Skin epidermis (tissue), 12 donors: ENCODE measurements around the gene FICD.

ENCODE experiments used
- H3K27ac ChIP-seq, 21 experiments: fragments of 200-600 bp; sonication (generic) in 11 of 21; one replicate each; pipeline ENCODE4 v1.5.0; 2020; ENCODE audit warnings: mild to moderate bottlenecking in 3 of 21, inconsistent platforms in 2 of 21, moderate library complexity in 2 of 21
- H3K4me3 ChIP-seq, 7 experiments: fragments of 200-600 bp; sonication (generic) in 2 of 7; one replicate each; pipeline ENCODE4 v1.5.0; 2020; ENCODE audit warnings: inconsistent platforms in 2 of 7, mild to moderate bottlenecking in 2 of 7, moderate library complexity in 1 of 7

The FICD gene

DNA sequence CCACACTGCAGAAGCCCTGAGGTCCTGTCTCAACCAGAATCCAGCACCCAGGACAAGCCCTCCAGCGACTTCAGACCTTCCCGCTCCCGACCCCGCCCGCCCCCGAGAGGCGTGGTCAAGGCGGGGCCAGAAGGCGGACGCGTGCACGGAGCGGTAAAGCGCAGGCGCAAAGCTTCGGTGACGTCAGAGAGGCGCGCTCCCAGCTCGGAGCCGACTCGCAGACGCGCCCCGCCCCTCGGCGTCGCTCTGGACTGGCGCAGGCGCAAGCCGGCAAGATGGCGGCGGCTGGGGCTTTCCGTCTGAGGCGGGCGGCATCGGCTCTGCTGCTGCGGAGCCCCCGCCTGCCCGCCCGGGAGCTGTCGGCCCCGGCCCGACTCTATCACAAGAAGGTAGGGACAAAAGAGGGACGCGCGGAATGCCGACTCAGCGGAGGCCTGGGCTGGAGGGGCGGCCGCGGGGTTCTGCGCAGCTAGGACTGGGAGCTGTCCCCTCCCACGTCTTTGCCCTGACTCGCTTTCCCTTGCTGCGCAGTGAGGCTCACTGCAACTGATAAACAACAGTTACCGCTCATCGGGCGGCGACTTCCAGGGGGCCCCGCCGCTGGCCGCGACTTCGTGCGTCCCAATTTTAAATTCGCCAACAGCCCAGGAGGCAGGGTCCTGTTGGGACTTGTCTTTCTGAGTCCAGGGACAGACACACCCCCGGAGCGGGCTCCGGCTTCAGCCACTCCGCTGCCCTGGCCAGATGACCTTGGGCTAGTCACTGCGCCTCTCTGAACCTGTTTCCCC lies 47.5 kb downstream of the FICD start, which contains the start of gene ISCU:
Gene ISCU, plus strand, starts transcription at position 249 of the 788 bp plus-strand sequence. Its CDS starts 27 bp downstream, at position 276.
- H3K4me3 ChIP-seq, result peak within 1 kb of the TSS; percentile 62 to 94 (median 88)
- peak within 1 kb of the TSS; percentile 69 to 97 (median 93) for H3K27ac ChIP-seq

DNA sequence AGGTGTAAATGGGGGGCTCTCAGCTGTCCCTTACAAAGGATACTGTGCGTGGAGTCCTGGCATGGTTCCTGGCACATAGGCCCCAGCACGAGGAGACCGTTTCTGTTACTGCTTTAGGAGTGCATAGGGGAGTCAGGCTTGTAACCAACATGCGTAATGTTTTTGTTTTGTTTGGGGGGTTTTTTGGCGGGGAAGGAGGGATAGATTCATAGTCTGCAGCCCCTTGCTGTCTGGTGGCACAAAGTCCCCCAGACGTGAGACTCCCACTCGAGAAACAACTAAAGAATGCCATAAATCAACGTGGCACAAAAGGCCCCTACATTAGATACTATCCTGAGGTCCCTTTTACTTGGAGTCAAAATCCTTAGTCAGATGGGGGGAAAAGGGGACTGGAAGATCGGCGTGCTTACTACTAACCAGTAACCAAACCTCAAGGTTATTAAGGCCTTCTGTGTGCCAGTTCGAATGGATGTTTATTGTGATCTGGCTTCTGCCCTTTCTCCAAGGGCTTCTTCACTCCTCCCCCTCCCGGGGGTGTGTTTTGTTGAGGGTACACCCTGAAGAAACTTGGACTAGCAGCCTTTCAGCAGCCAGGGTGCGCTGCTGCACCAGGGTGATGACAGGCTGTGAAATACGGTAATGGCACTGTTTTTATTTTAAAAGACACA lies 48.2 kb downstream of the FICD start:
- peak overlapping the region; percentile 62 to 94 (median 88) for H3K4me3 ChIP-seq
- H3K27ac ChIP-seq, result peak overlapping the region; percentile 36 to 97 (median 92)

DNA sequence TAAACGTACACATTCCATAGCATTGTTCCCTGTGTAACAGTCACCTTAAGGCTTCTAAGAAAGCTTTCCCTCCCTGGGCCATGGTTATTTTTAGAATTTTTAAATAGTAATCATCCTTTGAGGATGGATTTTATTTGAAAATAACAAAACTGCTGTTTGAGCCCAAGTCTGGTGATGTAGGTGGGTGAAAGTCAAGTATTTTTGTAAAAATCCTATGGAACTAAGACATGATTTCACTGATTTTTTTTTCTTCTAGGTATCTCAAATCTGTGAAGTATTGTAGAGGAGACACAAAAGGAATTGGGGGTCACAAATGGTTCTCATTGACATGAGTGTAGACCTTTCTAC lies 48.7 kb downstream of the FICD start:
- peak overlapping the region in 3 of 7 experiments; percentile 78 to 90 (median 90) for H3K4me3 ChIP-seq
- peak overlapping the region in 8 of 21 experiments; percentile 36 to 95 (median 92) for H3K27ac ChIP-seq

DNA sequence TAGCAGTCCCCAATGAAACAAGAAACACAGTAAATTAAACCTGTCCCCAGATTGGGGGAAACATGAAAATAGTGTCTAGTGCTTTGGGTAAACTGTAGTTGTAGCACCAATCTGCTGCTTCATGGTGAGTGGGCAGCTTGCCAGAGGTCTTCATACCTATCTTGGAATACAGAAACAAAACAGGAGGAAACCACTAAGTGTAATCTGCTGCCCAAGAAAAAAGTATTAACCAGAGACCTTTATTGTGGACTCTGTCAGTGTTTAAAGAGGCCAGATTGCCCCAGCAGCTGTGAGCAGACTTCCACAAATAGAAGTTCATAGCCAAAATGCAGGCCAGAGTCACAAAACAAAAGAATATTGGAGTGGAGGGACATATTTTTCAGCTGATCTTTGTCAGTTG lies 49.6 kb downstream of the FICD start:
- no peak overlapping the region for H3K4me3 ChIP-seq
- H3K27ac ChIP-seq, result peak overlapping the region in 1 of 21 experiments; percentile 13

DNA sequence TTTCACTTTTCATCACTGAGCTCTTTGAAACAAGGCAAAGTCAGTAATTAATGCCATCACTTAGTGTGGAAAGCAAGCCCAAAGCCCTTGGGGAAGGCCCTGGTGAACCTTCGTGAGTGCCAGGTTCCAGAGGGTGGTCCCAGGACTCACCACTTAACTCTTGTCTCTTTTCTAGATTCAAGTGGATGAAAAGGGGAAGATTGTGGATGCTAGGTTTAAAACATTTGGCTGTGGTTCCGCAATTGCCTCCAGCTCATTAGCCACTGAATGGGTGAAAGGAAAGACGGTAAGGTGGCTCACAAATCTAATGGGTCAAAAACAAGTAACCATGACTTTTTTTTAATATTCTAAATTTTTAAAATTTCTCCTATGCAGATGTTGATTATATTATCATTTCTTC lies 50.1 kb downstream of the FICD start:
- Histone ChIP-seq H3K27ac (no peak overlapping the region), H3K4me3 (no peak overlapping the region)

DNA sequence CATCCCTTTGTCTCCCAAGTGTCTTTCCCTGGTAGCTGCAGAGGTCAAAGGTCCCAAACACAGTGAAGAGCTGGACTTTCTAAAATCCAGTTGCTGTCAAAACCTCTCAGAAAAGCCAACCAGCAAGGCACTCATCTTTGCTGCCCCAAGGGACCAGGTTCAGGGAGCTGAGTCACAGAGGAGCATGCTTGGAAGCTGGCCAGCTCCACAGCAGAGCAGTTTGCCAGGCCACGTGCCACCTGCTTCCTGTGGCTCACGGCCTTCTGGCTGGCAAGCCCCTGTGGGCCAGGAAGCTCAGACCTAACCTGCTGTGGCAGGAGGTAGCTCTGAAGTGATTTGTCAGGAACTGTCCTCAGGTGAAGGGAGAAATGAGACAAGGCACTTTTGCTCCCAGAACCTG lies 50.9 kb downstream of the FICD start:
- Histone ChIP-seq H3K4me3 (no peak overlapping the region), H3K27ac (peak overlapping the region in 11 of 21 experiments; percentile 2 to 67 (median 27))

DNA sequence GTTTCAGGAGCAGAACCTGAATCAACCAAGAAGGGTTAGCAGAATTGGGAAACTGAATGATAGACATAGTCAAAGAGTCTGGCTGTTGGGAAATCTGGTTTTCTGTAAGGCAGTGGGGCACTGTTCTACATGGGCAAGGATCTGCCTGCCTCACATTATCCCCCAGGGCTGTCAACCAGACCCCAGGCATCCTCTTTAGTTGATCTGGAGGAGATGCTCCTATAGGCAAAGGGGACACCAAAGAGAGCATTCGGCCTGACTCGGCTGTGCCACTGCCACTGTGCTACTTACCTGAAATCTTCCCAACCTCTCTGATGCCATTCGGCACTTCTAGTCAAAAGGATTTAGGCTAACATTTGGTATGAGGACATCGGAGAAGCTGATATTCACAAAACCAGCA lies 51.4 kb downstream of the FICD start:
- Histone ChIP-seq H3K27ac (peak overlapping the region in 11 of 21 experiments; percentile 3 to 53 (median 24)), H3K4me3 (no peak overlapping the region)

DNA sequence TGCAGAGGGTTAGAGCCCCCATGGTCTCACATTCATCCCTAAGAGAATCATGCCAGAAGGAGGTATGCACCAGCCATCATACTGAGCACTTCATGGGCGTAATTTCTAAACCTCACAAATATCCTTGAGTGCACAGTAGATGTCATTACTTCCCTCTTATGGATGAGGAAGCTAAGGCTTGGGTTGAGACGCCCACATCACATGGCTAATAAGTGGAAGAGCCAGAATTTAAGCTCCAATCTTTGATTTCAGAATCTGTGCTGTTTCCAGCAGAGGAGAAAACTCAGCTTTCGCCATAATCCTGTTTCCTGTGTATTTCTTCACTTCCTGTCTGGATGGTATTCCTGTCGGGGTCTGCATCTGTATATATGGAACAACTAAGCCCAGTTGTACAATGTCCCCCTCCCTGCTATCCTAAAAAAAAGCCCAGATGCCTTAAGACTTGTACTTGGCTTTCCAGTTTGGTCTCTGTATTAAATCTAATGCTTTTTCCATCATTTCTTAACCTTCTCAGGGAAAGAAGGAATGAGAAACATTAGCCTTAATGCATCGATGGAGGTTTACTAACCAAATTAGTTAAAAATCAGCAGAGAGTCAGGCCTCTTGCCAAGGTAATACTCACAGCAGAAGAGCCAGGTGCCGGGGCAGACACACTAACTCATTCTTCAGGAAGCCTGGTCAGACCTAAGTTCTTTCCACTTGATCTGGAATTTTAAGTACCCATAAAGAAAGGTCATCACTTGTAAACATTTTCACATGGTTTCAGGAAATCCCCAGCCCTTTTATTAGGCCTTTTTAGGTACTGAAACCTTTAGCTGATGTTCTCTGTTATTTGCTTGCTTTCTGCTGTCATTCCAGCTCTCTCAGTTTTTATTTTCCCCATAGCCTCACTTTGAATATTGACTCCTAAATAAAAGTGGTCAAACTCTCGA lies 52.6 kb downstream of the FICD start:
- Histone ChIP-seq H3K4me3 (no peak overlapping the region), H3K27ac (peak overlapping the region in 10 of 21 experiments; percentile 18 to 75 (median 50))

DNA sequence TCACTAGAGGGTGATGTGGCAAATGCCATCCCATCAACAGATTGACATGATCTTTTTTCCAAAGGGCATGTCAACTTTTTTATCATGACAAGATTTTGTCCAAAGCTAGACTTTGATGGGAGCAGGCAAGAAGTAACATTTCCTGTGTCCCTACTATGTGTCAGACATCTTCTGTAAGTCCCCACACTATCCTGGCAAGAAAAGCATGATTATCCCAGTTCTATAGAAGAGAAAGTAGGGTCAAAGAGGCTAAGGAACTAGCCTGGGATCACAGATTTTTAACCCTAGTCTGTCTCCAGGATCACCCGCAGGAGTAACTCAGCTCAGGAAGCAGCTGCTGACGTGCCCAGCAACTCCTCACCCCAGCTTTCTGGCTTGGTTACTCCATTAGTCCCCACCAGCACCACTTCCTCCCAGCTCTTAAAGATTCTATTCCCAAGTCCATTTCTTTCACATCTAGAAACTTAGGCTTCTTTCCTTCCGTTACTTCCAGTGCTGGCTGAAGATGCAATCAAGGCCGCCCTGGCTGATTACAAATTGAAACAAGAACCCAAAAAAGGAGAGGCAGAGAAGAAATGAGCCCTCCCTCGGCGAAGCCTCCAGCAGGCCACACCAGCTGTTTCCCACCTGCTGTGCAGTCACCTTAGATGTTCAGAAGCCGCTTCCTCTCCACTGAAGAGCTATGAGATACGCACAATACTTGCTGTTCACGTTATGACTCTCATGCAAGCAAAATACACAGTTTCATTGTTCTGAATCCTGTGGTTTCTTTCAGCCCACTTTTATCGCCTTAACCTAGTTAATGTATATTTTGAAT lies 53.5 kb downstream of the FICD start:
- peak overlapping the region in 12 of 21 experiments; percentile 16 to 75 (median 46) for H3K27ac ChIP-seq
- H3K4me3 ChIP-seq, result no peak overlapping the region
